Chondrocyte (in vitro differentiated cells): ENCODE measurements around the gene WDR86. TPM values are rescaled to one million over a fixed set of nuclear protein-coding genes. Genes with fewer than 3 reads are reported as not detected.

Experiments used
- DNase-seq: peaks from one replicate; pipeline ENCODE4 v3.0.0; 2021; ENCODE audit warnings: mixed read lengths, low spot score
- H3K27ac Mint-ChIP-seq: one replicate; pipeline ENCODE4 v1.8.0; 2021; ENCODE audit warnings: mild to moderate bottlenecking, moderate library complexity, mixed read lengths; ENCODE audit not compliant: unreplicated experiment
- H3K27me3 Mint-ChIP-seq: 2 replicates; pipeline ENCODE4 v1.8.0; 2021; ENCODE audit warnings: low read depth, mixed read lengths
- H3K36me3 Mint-ChIP-seq: 2 replicates; pipeline ENCODE4 v1.8.0; 2021; ENCODE audit warnings: low read depth, mixed read lengths
- H3K4me1 Mint-ChIP-seq: 2 replicates; pipeline ENCODE4 v1.8.0; 2021; ENCODE audit warnings: low read depth, mild to moderate bottlenecking, mixed read lengths
- H3K4me3 Mint-ChIP-seq: one replicate; pipeline ENCODE4 v1.8.0; 2021; ENCODE audit warnings: mild to moderate bottlenecking, moderate library complexity, mixed read lengths; ENCODE audit not compliant: unreplicated experiment
- H3K9me3 Mint-ChIP-seq: 2 replicates; pipeline ENCODE4 v1.8.0; 2021; ENCODE audit warnings: low read depth, mixed read lengths
- CTCF ChIP-seq: fragments of 200-600 bp; sonication (generic); IDR thresholded peaks from 2 replicates; pipeline ENCODE4 v1.5.0; 2021; ENCODE audit warnings: antibody characterized with exemption, mild to moderate bottlenecking, moderate library complexity
- total RNA-seq: library from RNA; stranded (reverse); gene quantifications from 3 replicates; pipeline ENCODE4 v1.2.1, GENCODE V29; 2021

The WDR86 gene
- total RNA-seq, 1 donor from 2014 or later: not detected

- Mint-ChIP-seq H3K36me3 (no peaks in the 10 kb centered on the region), H3K4me1 (peaks cover 4% of the 10 kb centered on the region), H3K27ac (no peak overlapping the region), H3K27me3 (peaks cover 7% of the 10 kb centered on the region), H3K4me3 (no peak overlapping the region), H3K9me3 (no peaks in the 10 kb centered on the region)
- peak; percentile 68 for DNase-seq
- no peak for TF ChIP-seq CTCF
Observed at GRCh38 chr7:151451156-151451555, 41.3 kb upstream of the WDR86 start.

- Mint-ChIP-seq H3K4me3 (no peak overlapping the region), H3K9me3 (no peaks in the 10 kb centered on the region), H3K27me3 (peaks cover 7% of the 10 kb centered on the region), H3K4me1 (peaks cover 4% of the 10 kb centered on the region), H3K36me3 (no peaks in the 10 kb centered on the region), H3K27ac (no peak overlapping the region)
- DNase-seq: no peak
- TF ChIP-seq CTCF: no peak
Observed at GRCh38 chr7:151449990-151450389, 40.2 kb upstream of the WDR86 start.

GRCh38 chr7:151448261-151449252 is 38.7 kb upstream of the WDR86 start:
- no peaks in the 10 kb centered on the region for H3K9me3 Mint-ChIP-seq
- peak; percentile 94 for TF ChIP-seq CTCF
- H3K36me3 Mint-ChIP-seq: no peaks in the 10 kb centered on the region
- peaks cover 7% of the 10 kb centered on the region for H3K27me3 Mint-ChIP-seq
- H3K4me3 Mint-ChIP-seq: peak overlapping the region; percentile 50
- no peak overlapping the region for H3K27ac Mint-ChIP-seq
- DNase-seq: no peak
- peaks cover 4% of the 10 kb centered on the region for H3K4me1 Mint-ChIP-seq

GRCh38 chr7:151447901-151448260 is 38.0 kb upstream of the WDR86 start:
- no peaks in the 10 kb centered on the region for H3K9me3 Mint-ChIP-seq
- H3K36me3 Mint-ChIP-seq: no peaks in the 10 kb centered on the region
- H3K4me1 Mint-ChIP-seq: peaks cover 4% of the 10 kb centered on the region
- no peak overlapping the region for H3K27ac Mint-ChIP-seq
- peaks cover 7% of the 10 kb centered on the region for H3K27me3 Mint-ChIP-seq
- no peak for TF ChIP-seq CTCF
- peak overlapping the region; percentile 49 for H3K4me3 Mint-ChIP-seq
- DNase-seq: no peak

GRCh38 chr7:151447312-151447711 is 37.5 kb upstream of the WDR86 start:
- peaks cover 4% of the 10 kb centered on the region for H3K4me1 Mint-ChIP-seq
- H3K36me3 Mint-ChIP-seq: no peaks in the 10 kb centered on the region
- no peak overlapping the region for H3K27ac Mint-ChIP-seq
- no peak for DNase-seq
- H3K9me3 Mint-ChIP-seq: no peaks in the 10 kb centered on the region
- TF ChIP-seq CTCF: no peak
- no peak overlapping the region for H3K4me3 Mint-ChIP-seq
- peaks cover 6% of the 10 kb centered on the region for H3K27me3 Mint-ChIP-seq
